Left ventricle myocardium inferior (tissue), 1 donor: ENCODE data around the gene DAZAP1. TPM values are rescaled to one million over a fixed set of nuclear protein-coding genes. Genes with fewer than 3 reads are reported as not detected.

Source experiments
- DNase-seq: peaks from one replicate; pipeline ENCODE4 v3.0.0-alpha.2; 2020
- H3K27ac ChIP-seq: fragments of 200-600 bp; replicated peaks from 2 replicates; pipeline ENCODE4 v1.8.0; 2021
- H3K27me3 ChIP-seq: fragments of 200-600 bp; 2 replicates; pipeline ENCODE4 v1.8.0; 2021; ENCODE audit warnings: low read depth
- H3K36me3 ChIP-seq: fragments of 200-600 bp; 2 replicates; pipeline ENCODE4 v1.8.0; 2021
- H3K4me1 ChIP-seq: fragments of 200-600 bp; 2 replicates; pipeline ENCODE4 v1.8.0; 2021
- H3K4me3 ChIP-seq: fragments of 200-600 bp; 2 replicates; pipeline ENCODE4 v1.8.0; 2021; ENCODE audit warnings: mild to moderate bottlenecking, moderate library complexity
- H3K9me3 ChIP-seq: fragments of 200-600 bp; replicated peaks from 2 replicates; pipeline ENCODE4 v1.8.0; 2021
- intact Hi-C: fragments of 100-400 bp; cut with micrococcal nuclease; formaldehyde crosslinking; loops from one replicate; pipeline ENCODE4 v1.11.0; 2022
- total RNA-seq: library from RNA; stranded (reverse); fragmentation: NEBNext Ultra II Directional; extraction: Animal tissue kit (Norgen Biotek cat#: 25700); gene quantifications from one replicate; pipeline ENCODE4 v1.2.1, GENCODE V29; 2021
- TF ChIP-seq, protein P1 (sequence below): fragments of 200-600 bp; IDR thresholded peaks from 2 replicates; pipeline ENCODE4 v1.8.0; 2021; ENCODE audit warnings: antibody characterized with exemption, mild to moderate bottlenecking, borderline replicate concordance
- donor health status: DM: no; HTN: yes; CAD: no; lungs with severe emphysema.

Gene DAZAP1
- total RNA-seq, 1 donor from 2014 or later = 81.8 TPM

DNA sequence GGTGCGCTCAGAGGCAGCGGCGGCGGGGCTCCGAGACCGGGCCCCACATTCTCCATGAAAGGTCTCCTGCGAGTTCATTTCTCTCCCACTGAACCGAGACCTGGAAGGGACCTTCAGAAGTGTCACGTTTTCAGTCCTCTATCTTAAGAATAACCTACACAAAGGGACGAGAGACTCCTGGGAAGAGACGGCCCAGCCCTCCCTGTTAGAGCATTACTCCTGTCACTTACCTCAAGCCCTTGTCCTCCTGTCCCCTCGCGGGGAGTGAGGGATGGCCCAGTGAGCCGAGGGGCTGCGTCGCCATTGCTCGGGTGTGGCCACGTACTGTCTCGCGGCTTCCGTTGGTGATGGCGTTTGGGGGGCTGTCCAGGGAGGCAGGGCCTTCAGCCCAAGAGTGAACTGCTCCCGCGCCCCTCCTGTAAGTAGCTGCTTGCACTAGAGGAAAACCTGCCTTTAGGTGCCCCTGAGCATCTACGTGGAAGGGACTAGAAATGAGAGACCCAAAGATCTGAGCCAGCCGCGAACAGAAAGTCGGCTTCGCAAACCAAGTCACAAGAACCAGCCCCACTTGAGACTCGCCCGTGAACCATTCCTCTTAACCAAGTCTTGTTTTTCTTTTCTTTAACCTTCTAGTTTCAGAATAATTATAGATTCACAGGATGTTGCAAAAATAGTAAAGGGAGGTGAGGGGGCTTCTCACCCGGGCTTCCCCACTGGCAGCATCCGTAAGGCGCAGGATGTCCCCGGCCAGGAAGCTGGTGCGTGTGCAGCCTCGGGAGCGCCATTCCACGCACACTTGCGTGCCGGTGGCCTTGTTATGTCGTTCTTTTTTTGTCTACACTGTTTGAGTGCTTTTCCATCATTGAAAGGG is 44.8 kb upstream of the DAZAP1 start:
- peaks cover 37% of the 10 kb centered on the region for H3K4me1 ChIP-seq
- no peaks in the 10 kb centered on the region for H3K27me3 ChIP-seq
- peaks cover 83% of the 10 kb centered on the region for H3K36me3 ChIP-seq
- no peak for DNase-seq
- H3K9me3 ChIP-seq = no peaks in the 10 kb centered on the region
- no peak overlapping the region for H3K4me3 ChIP-seq
- intact Hi-C loops = no loop called here
- H3K27ac ChIP-seq = peak overlapping the region; percentile 73
- TF ChIP-seq, protein P1, sequence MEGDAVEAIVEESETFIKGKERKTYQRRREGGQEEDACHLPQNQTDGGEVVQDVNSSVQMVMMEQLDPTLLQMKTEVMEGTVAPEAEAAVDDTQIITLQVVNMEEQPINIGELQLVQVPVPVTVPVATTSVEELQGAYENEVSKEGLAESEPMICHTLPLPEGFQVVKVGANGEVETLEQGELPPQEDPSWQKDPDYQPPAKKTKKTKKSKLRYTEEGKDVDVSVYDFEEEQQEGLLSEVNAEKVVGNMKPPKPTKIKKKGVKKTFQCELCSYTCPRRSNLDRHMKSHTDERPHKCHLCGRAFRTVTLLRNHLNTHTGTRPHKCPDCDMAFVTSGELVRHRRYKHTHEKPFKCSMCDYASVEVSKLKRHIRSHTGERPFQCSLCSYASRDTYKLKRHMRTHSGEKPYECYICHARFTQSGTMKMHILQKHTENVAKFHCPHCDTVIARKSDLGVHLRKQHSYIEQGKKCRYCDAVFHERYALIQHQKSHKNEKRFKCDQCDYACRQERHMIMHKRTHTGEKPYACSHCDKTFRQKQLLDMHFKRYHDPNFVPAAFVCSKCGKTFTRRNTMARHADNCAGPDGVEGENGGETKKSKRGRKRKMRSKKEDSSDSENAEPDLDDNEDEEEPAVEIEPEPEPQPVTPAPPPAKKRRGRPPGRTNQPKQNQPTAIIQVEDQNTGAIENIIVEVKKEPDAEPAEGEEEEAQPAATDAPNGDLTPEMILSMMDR = no peak

DNA sequence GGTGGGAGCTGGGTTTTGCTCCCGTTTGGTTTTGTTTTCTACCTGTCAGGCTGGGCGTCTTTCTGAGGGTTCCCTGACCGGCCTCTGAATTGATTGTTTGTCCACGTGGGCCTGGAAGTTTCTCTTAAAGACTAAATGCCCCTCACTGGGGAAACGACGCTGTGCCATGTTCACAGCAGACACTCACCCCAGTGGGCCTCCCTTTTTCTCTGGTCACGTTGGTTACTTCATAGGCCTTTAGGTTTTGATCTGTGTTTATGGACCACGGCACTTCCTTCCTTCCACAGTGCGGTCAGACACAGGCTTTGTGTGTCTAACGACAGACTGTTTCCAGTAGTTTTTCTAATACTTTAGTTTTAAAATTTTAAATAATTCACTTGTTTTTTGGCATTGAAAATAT is 43.8 kb upstream of the DAZAP1 start:
- H3K9me3 ChIP-seq = no peaks in the 10 kb centered on the region
- H3K27me3 ChIP-seq = no peaks in the 10 kb centered on the region
- no peak overlapping the region for H3K27ac ChIP-seq
- H3K36me3 ChIP-seq = peaks cover 80% of the 10 kb centered on the region
- DNase-seq = no peak
- no peak overlapping the region for H3K4me3 ChIP-seq
- H3K4me1 ChIP-seq = peaks cover 37% of the 10 kb centered on the region
- TF ChIP-seq, protein P1 = no peak
- intact Hi-C loops = no loop called here

- Histone ChIP-seq H3K4me1 (peaks cover 37% of the 10 kb centered on the region), H3K27me3 (no peaks in the 10 kb centered on the region), H3K4me3 (no peak overlapping the region), H3K36me3 (peaks cover 78% of the 10 kb centered on the region), H3K27ac (no peak overlapping the region), H3K9me3 (no peaks in the 10 kb centered on the region)
- intact Hi-C loops = no loop called here
- DNase-seq = no peak
- TF ChIP-seq, protein P1 = no peak
These were observed 43.2 kb upstream of the DAZAP1 start for GRCh38 chr19:1364070-1364704.

DNA sequence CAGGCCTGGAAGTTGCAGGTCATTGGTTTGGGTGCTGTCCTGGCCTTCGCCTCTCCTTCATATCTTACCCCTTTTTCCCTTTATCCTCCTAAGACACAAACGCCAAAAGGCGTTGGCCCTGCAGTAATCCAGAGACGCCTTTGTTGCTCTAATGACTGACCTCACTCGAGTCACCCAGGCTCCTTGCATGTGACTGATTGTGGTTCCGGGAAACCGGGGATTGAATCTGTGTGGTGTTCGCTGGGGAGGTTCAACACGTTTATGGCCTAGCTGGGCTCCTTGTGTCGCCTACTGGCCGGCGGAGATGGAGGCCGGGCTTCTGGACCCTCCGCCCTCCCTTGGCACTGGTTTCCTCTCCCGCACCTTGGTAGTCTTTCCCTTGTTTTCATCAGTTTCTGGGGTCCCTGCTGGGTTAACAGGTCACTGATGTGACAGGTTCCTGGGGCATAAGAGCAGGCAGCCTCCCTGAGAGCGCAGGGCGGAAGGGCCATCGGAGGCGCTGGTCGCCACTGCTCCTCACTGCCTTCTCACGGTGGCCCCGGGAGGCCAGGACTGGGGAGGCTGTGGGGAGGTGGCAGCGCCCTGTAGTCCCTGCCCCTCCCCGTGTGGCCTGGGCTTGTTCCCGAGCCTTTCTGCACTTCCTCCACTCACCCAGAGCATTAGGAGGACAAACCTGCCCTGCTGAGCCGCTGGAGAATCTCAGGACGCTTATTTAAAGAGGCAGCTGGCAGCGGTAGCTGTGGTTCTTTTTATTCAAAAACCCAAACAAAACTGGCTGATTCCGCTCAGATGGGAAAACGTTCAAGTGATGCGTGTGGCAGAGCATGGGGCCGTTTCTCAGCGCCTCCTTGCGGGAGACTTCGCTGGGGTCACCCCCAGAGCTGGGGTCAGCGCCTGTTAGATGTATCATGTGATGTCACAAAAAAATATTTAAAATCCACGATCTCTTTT is 41.8 kb upstream of the DAZAP1 start:
- Histone ChIP-seq H3K4me3 (no peak overlapping the region), H3K4me1 (peaks cover 31% of the 10 kb centered on the region), H3K36me3 (peaks cover 80% of the 10 kb centered on the region), H3K27me3 (no peaks in the 10 kb centered on the region), H3K9me3 (no peaks in the 10 kb centered on the region), H3K27ac (no peak overlapping the region)
- TF ChIP-seq, protein P1 = no peak
- intact Hi-C loops = no loop called here
- DNase-seq = no peak

GRCh38 chr19:1366296-1366695 is 41.1 kb upstream of the DAZAP1 start:
- Histone ChIP-seq H3K4me3 (no peak overlapping the region), H3K9me3 (no peaks in the 10 kb centered on the region), H3K27ac (no peak overlapping the region), H3K36me3 (peaks cover 87% of the 10 kb centered on the region), H3K4me1 (peaks cover 24% of the 10 kb centered on the region), H3K27me3 (no peaks in the 10 kb centered on the region)
- DNase-seq = no peak
- TF ChIP-seq, protein P1 = no peak
- intact Hi-C loops = no loop called here
